Myocyte (in vitro differentiated cells): ENCODE measurements around the gene BUB1B. TPM values are rescaled to one million over a fixed set of nuclear protein-coding genes. Genes with fewer than 3 reads are reported as not detected.

Experiments
- DNase-seq: peaks from one replicate; pipeline ENCODE4 v3.0.0-alpha.2; 2012; ENCODE audit warnings: low read depth
- total RNA-seq: library from RNA; depleted of rRNA; stranded (reverse); fragments of >200 nt; gene quantifications from 2 replicates; pipeline ENCODE4 v1.2.3, GENCODE V29; 2014

Gene BUB1B
- total RNA-seq, 1 donor from 2014 or later = 1.8 TPM

GRCh38 chr15:40240619-40241221 lies 79.9 kb downstream of the BUB1B start:
- DNase-seq = no peak

- DNase-seq = no peak
Measured at GRCh38 chr15:40241269-40242212, 80.7 kb downstream of the BUB1B start.

- no peak for DNase-seq
Measured at GRCh38 chr15:40242213-40242599, 81.3 kb downstream of the BUB1B start.

- no peak for DNase-seq
Measured at GRCh38 chr15:40242601-40243000, 81.7 kb downstream of the BUB1B start.

- no peak for DNase-seq
Measured at GRCh38 chr15:40243126-40243810, 82.4 kb downstream of the BUB1B start.

- DNase-seq = no peak
Measured at GRCh38 chr15:40244961-40245523, 84.2 kb downstream of the BUB1B start.

DNA sequence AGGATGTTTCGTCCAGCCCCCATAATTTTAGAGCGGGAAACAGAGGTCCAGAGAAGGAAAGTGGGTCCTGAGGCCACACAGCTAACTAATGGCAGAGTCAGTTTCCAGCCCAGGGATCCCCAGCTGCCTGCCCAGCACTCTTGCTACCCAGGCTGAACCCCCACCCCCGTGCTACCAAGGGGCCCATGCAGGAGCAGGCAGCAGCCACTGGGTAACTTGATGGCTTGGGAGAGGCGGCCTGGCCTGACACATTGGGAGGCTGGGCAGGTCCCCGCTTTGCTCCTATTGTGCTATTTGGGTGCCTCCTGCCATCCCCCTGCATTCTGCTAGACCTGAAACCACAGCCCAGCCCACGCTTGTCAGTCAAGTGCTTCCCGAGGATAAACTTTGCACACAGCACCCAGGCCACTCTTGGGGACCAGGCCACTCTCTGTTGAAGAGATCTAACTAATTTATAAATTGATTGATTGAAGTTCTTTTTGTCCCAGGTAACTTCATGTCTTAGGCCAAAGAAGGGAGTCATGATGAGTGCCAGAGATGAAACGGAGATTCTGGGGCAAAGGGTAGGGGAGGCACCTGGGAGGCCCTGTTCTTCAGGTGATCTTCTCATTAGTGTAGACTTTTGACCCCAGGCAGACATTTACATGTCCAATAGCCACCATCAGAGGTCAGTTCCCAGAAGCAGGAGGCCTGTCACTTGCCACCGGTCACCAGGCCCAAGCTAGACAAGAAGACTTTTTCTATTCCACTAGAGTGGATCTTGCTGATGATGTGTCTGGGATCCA lies 85.0 kb downstream of the BUB1B start:
- no peak for DNase-seq

- DNase-seq = no peak
Measured at GRCh38 chr15:40246496-40247280, 85.8 kb downstream of the BUB1B start.

DNA sequence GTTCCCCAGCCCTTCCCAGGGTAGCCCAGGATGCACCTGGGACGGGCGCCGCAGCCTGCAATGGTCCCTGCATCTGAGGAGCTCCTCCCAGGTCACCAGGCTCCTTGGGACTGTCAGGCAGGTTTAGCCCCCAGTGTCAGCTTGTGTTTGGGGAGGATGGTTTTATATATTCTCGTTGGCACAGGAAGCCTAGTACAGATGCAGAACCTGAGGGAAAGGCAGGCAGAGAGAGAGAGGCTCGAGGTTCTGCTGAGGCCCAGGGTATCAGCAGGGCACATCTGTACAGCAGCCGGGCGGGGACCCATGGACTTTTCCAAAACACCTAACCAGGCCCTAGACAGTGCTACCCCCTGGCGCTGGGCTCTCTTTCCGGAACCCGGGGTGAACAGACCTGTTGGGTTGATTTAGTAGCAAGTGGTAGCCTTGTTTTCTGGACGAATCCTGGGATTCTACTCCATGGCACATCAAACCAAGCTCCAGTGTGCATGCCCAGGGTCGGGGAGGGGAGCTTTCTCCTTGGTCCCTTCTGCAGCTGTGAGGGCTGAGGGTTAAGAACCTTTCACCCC lies 86.6 kb downstream of the BUB1B start:
- no peak for DNase-seq

- no peak for DNase-seq
Measured at GRCh38 chr15:40248006-40248783, 87.3 kb downstream of the BUB1B start.

DNA sequence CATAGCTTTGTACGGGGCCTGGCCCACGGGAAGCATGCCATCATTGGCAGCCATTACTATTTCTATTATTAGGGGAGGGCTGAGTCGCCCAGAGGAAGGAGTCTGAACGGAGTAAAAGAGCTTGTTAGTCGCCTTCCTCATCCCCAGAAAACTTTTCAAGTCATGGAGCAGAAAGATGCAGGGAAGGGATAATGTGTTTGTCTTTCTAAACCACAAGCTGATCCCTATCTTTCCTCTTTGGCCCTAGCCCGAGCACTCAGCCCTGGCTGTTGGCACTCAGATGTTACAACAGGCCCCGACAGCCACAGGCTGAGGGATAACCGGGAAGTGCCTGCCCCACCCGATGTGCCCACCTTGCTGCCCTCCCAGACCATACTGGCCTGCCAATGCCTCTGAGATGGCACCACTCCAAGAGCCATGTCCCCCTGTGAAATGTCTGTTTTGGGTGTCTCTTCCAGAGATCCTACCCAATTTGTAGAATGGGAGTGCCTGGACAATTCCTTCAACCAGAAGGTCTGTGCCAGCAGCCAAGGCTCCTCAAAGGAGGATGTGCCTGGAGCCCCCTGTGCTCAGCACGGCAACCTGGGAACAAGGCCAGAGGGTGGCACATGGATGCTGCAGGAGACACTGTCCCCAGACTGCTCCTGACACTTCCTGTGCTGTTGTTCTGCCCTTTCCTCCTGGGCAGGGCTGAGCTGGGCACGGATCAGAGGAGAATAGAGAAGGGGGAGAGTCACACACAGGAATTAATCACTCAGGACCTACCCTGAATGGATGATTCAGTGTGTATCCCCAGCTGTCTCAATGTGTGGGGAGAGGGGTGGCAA lies 88.8 kb downstream of the BUB1B start:
- peak; percentile 35 for DNase-seq

- DNase-seq = no peak
Measured at GRCh38 chr15:40250304-40250656, 89.4 kb downstream of the BUB1B start.

DNA sequence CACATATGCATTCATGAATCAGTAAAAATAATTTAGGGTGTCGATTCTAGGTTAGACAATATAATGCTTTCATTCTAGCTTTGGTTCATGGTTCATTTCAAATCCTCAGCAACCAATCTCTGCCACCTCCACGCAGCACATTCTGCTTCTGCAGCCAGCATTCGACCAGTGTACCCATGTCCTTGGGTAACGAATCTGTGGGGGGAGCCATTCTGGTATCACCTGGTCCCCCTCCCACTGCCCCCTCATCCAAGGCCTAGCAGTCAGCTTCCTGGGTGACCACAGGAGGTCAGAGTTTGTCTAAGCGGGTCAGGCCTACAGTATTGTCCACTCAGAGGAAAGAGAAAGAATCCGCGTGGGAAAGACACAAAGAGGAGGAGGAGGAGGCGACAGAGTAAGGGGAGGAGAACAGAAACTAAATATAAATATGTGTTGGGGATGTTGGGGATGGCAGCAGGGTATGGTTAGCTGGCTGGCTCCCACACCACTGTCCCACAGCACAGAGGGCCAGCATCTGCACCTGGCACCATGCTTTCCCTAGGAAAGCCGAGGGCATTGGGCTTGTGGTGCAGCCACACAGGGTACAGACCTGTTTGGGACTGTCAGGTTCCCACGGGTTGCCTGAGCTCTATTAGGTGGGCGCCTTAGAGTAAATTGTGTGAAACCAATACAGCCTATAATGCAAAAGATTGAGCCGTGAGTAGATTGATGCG lies 90.1 kb downstream of the BUB1B start:
- DNase-seq = no peak

DNA sequence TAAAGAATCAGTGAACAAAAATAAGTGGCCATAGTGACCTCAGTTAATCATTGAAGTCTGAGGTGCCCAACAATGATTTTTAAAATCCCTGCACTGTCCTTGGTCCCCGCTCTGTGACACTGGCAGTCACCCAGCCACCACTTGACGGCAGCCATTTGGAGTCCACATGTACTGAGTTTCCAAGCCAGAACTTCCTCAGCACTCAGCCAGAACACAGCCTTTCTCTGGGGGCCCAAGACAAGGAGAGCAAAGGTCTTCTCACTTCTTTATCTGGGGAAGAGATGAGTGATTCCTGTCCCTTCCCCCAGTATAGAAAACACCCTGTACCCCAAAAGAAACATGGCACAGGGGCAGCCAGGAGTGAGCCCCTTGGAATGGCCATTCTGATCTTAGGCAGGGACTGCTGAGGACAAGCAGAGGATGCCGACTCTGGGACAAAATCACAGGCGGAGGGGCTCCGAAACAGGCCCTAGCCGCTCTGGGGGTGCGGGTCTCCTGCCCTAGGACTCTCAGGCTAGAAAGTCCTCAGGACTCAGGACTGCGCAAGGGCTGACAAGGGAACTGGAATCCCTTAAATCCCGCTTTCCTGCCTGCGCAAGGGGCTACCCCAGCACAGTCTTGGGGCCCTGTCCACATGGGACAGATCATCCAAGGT lies 90.7 kb downstream of the BUB1B start:
- no peak for DNase-seq

DNA sequence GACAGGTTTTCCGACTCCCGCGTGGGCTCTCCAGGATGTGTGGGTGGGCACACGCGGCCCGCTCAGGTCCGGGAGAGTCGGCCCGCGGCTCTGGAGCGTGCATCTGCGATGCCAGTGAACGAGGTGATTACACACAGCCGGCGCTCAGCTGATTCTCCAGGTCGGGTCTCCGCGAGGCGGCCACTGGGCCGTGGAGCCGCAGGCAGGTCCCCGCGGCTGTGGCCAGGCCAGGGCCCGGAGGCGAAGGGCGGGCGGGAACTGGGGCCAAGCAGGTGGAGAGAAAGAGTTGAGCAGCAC lies 91.2 kb downstream of the BUB1B start:
- no peak for DNase-seq

DNA sequence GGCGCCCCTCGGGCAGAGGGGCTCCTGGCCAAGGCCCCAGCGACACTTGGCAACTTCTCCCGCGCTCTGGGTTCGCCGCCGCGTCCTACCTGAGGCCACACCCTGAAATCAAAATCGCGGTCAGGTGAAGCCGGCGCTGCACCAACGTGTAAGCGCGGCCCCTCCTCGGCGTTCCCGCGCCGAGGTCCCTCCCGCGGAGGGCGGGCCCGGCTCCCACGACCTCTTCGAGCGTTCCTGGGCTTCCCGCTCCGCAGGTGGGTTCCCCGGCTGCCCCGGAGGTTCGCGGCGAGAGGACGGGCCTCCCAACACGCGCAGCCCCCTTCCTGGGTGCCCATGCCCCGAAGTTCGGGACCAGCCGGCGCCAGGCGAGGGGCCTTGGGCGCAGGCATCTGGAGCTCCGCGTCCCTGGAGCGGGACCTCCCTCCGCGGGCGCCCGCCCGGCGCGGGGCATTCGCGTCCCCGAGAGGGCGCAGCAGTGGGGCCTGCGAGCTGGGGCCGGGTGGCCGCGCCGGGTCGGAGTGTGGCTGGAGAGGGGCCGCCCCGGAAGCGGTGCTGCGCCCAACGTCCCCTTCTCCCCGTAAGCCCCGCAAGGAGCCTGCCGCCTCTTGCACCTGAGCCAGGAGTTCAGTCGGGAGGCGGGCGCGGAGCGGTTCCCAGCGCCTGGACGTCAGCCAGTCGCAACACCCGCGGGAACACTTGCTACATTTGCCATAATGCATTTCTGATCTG lies 91.7 kb downstream of the BUB1B start:
- no peak for DNase-seq
